SH-SY5Y (cell line): Measurements from ENCODE around the gene COL25A1.

Source experiments
- GATA2 ChIP-seq: IDR thresholded peaks from 2 replicates; pipeline ENCODE4 v1.6.1; 2011; ENCODE audit warnings: mild to moderate bottlenecking, low read depth, low read length
- GATA3 ChIP-seq: IDR thresholded peaks from 2 replicates; pipeline ENCODE4 v1.6.1; 2011; ENCODE audit warnings: low read depth, mild to moderate bottlenecking, low read length, moderate library complexity

DNA sequence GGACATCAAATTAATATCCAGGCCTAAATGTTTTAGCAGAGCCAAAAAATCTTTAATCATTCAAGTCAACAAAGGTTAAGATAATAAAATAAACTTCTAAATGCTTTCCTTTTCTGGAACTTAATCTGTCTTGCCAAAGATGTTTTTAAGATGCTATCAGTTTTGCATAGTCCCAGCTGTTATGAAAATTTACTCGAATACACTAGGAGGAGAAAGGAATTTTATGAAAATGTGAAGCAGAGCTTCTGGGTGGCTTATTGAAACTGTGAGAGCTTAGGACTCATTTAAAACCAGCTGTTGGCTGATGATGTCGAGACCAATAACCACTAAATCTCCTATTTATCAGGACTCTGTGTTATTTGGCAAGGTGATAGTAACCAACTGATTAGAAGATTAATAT is 337.4 kb downstream of the COL25A1 start:
- TF ChIP-seq GATA3 (no peak), GATA2 (no peak)
